Measurements from ENCODE around the gene PPP1R1C.

PPP1R1C gene

GRCh38 chr2:182163878-182164277 lies 178.2 kb downstream of the PPP1R1C start:
- H3K27ac ChIP-seq: no peak overlapping the region
- TF ChIP-seq CTCF (conservative IDR thresholded peaks at IDR 0.05; ENCODE audit: low read depth): no peak
- ChIA-PET POLR2A (ENCODE audit: low non-redundant PET) (no interaction called here), CTCF (interaction anchor here (0.6 kb wide), 2 partner anchors 478 to 520 kb away, joined by 3 to 5 read pairs; no protein-coding TSS in a partner anchor)
- no peak for DNase-seq (ENCODE audit: low spot score)

GRCh38 chr2:182164686-182165085 lies 179.0 kb downstream of the PPP1R1C start:
- TF ChIP-seq CTCF (conservative IDR thresholded peaks at IDR 0.05; ENCODE audit: low read depth): no peak
- no peak overlapping the region for H3K27ac ChIP-seq
- DNase-seq (ENCODE audit: low spot score): no peak
- CTCF ChIA-PET: interaction anchor here (0.6 kb wide), 1 partner anchor 479 kb away, joined by 5 read pairs; no protein-coding TSS in a partner anchor
- POLR2A ChIA-PET (ENCODE audit: low non-redundant PET): no interaction called here

- ChIA-PET CTCF (no interaction called here), POLR2A (ENCODE audit: low non-redundant PET) (no interaction called here)
- peak; percentile 3 for DNase-seq (ENCODE audit: low spot score)
- no peak for TF ChIP-seq CTCF (conservative IDR thresholded peaks at IDR 0.05; ENCODE audit: low read depth)
- H3K27ac ChIP-seq: no peak overlapping the region
Observed at GRCh38 chr2:182165202-182165601, 179.5 kb downstream of the PPP1R1C start.

GRCh38 chr2:182166406-182166805 lies 180.8 kb downstream of the PPP1R1C start:
- DNase-seq (ENCODE audit: low spot score): no peak
- CTCF ChIA-PET: no interaction called here
- POLR2A ChIA-PET (ENCODE audit: low non-redundant PET): no interaction called here
- no peak for TF ChIP-seq CTCF (conservative IDR thresholded peaks at IDR 0.05; ENCODE audit: low read depth)
- H3K27ac ChIP-seq: no peak overlapping the region

- ChIA-PET CTCF (interaction anchor here (0.6 kb wide), 1 partner anchor 19 kb away, joined by 3 read pairs; no protein-coding TSS in a partner anchor), POLR2A (ENCODE audit: low non-redundant PET) (no interaction called here)
- DNase-seq (ENCODE audit: low spot score): no peak
- no peak overlapping the region for H3K27ac ChIP-seq
- no peak for TF ChIP-seq CTCF (conservative IDR thresholded peaks at IDR 0.05; ENCODE audit: low read depth)
Observed at GRCh38 chr2:182166841-182167240, 181.2 kb downstream of the PPP1R1C start.
